Activated CD4-positive, alpha-beta T cell treated with anti-CD3 and anti-CD28 coated beads, Interleukin-2, amount 50 U/mL, for 1 hour (primary cell): Measurements from ENCODE around the gene STX1A.

Experiments
- DNase-seq: peaks from one replicate; pipeline ENCODE4 v3.0.0-alpha.2; 2020

The STX1A gene

DNA sequence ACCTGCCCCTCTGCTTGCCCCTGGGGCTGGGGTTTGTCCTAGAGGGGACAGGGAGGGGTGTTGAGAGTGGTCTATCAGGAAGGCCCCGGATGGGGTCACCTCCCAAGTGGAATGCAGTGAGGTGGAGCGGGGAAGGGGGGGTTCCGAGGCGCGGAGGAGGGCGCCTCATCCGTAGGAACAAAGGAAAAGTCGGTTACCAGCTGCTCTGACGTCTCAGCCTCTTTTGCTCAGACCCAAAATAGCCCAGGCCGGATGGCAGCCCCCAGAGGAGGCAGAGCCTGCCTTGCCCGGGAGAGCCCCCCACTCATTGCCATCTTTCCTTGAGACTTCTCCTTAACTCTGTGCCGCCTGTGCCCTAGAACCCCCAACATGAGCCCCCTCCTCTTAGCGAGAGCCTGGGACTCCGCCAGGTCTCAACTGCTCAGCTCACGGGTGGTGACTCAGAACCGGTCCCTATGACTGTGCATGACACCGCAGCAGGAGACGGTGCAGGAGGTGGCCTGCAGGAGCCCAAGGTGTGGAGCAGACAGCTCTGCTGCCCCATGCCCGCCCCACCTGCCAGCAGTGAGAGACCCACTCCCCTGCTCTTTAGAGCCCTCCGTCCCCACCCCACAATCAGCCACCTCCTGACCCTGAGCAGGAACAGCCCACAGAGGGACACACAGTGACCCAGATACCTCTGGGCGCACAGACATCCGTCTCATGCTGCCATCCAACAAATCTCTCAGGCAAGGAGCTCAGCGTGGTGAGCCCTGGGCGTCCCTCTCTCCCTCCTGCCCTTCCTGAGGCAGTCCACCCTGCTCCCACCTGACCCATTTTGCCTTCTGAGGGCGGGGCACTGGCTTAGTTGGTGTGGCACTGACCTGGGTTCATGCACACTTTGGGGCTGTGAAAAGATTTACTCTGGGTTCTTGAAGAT is 13.1 kb downstream of the STX1A start:
- no peak for DNase-seq

DNA sequence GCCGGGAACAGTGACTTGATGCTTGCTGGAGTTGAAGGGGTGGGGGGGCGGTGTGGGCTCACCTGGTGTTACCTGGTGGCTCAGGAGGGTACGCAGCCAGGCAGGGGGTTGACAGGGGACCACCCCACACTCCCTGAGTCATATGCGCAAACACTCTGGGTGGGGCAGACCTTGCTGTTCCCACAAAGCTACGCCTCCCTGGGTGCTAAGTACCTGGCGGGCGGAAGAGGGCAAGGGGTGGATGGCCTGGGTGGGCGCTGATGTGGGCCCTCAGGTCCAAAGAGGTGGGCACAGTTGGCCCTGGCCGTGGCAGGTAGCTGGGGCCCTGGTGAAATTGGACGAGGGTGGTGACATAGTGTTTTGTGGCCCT is 13.9 kb downstream of the STX1A start:
- no peak for DNase-seq

GRCh38 chr7:73704640-73705550 is 14.6 kb downstream of the STX1A start:
- DNase-seq: no peak

- DNase-seq: peak; percentile 45
Measured at GRCh38 chr7:73703757-73704639, 15.5 kb downstream of the STX1A start.

- DNase-seq: no peak
Measured at GRCh38 chr7:73703225-73703624, 16.2 kb downstream of the STX1A start.

GRCh38 chr7:73702665-73703064 is 16.8 kb downstream of the STX1A start:
- no peak for DNase-seq

DNA sequence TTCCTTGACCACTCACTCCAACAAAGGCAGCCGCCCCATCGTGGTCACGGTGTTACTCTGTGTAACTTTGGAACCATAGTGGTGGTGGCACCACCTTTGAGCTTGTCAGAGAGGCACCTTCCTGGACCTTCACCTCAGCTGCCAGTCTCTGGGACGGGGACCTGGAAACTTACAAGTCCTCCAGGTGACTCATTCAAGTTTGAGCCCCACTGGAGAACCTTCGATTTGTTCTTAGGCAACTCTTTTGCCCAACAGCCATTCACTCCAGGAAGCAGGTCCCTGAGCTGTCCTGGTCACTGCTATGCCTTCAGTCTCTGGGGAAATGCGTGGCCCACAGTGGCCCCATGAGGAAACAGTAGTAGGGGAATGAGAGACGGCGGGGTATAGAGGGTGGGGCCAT is 17.2 kb downstream of the STX1A start:
- no peak for DNase-seq

DNA sequence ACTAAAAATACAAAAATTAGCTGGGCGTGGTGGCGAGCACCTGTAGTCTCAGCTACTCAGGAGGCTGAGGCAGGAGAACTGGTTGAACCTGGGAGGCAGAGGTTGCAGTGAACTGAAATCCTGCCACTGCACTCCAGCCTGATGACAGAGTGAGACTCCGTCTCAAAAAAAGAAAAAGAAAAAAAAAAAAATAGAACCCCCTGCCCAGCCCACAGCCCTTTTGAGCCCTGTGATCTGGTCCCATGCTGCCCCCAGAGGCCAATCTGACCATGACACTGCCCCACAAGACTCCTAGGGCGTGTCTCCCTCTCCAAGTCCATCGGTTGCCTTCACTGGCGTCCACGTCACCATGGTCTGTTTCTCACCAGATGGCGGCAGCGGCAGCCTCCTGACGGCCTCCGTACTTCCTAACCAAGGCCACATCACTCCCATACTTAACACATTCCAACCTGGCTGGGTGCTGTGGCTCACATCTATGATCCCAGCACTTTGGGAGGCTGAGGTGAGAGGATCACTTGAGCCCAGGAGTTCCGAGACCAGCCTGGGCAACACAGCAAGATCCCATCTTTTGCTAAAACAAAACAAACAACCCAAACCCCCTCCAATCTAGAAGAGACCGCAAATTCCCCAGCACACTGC is 18.0 kb downstream of the STX1A start:
- peak; percentile 33 for DNase-seq

DNA sequence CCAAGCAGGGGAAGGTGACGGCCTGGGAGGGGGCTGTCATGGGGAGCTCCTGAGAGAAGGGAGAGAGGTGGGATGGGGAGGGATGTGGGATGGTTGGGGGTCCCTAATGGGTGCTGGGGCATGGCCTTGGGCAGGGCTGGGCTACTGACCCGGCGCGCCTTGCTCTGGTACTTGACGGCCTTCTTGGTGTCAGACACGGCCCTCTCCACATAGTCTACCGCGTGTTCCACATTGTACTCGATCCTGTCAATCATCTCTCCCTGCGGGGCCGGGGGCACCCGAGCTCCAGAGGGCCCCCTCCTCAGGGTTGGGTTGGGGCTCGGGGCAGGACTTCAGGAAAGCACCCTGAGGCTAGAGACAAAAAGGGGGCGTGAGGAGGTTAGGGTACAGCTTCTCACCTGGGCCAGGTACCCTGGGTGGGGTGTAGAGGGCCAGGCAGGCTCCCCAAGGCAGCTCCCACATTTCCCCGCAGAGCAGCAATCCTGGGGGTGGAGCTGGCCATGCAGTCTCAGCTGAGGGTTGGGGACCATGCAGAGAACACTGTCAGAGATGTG is 18.8 kb downstream of the STX1A start:
- DNase-seq: no peak

- no peak for DNase-seq
Measured at GRCh38 chr7:73700069-73700423, 19.4 kb downstream of the STX1A start.

DNA sequence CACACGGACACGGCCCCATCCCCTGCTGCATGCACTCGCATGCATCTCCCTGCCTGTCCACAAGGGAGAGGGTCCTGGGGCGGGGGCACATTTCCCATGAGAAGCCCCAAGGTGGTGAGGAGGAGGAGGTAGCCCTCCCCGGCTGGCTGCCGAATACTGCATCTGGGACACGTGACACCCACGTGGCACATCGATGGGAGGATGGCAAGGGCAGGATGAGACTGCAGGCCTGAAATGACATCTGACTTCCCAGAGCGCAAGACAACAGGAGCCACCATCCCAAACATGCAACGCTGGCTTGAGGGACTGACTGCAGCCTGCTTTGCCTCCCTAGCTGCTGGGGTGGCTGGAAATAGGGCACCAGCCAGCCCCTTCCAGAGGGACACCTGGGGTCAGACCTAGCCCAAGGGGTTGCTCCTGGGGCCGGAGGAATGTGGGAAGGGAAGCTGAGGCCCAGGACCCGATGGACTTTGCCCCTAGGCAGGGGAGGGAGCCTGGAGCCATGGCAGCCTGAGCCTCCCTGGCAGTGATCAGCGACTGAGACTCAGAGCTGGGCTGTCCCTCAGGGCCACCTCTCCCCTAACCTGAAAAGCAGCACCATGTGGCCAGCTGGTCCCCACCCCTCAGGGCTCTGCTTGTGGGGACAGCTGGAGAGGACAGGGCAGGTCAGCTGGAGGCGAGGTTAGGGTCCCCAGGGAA is 19.9 kb downstream of the STX1A start:
- DNase-seq: no peak

- DNase-seq: no peak
Measured at GRCh38 chr7:73698410-73698809, 21.1 kb downstream of the STX1A start.

DNA sequence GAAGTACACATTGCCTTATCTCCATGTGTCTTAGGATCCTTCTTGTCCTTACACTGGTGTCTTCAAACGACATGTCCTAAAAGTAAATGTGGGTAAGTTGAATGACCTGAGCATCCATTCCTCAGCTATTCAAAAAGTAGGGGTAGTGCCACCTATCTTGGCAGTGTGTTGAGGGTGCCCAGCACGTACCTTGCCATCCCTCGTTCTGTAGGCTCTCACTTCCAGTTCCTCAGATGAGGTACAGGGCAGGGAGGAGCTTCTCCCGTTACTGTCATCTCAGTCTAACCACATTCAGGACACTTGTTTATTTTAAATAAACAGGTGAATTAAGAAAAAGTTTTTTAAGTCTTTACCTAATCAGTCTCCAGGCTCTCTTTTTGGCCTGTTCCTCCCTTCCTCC is 23.1 kb downstream of the STX1A start:
- DNase-seq: no peak

DNA sequence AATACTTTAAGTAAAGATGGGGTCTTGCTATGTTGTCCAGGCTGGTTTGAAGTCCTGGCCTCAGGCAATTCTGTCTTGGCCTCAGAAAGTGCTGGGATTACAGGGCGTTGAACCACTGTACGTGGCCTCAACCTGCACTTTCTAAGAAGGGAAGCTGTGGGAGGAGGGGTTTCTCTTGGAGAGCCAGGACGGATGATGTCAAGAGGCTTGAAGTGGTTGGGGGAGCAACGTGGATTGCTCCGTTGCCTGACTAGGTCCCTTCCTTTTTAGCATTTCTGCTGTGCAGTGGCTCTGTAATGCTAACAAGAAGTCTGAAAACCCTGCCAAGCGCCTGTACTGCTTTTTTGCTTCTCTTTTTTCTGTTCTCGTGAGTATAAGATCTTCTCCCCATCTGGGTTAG is 28.8 kb downstream of the STX1A start:
- DNase-seq: no peak

DNA sequence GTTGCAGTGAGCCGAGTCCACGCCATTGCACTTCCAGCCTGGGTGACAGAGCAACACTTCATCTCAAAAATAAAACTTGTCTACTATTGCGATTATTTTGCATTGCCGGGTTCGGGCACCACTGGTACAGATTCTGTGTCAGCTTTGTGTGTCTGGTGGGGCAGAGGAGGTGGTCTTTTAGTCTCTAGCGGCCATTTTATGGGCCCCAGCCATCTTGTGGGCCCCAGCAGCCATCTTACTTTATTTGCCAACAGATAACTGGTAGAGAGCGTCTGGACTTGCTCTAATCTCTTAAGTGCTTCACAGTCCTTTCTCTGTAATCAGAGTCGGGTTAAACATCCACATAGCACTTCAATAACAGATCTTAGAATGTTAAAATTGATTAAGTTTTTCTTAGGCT is 31.2 kb downstream of the STX1A start:
- no peak for DNase-seq

DNA sequence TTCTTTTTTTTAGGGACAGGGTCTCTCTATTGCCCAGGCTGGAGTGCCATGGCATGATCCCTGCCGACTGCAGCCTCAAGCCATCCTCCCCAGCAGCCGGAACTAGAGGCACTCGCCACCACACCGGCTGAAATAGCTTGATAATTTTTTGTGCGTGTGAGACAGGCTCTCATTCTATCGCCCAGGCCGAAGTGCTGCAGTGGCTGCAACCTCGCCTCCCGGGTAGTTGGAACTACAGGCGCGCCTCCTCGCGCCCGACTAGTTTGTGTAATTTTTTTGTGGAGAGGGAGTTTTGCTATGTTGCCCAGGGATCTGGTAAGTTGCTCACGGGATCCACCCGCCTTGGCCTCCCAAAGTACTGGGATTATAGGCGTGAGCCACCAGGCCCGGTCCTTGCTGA is 34.2 kb downstream of the STX1A start:
- no peak for DNase-seq

GRCh38 chr7:73683788-73684693 is 35.4 kb downstream of the STX1A start:
- no peak for DNase-seq

DNA sequence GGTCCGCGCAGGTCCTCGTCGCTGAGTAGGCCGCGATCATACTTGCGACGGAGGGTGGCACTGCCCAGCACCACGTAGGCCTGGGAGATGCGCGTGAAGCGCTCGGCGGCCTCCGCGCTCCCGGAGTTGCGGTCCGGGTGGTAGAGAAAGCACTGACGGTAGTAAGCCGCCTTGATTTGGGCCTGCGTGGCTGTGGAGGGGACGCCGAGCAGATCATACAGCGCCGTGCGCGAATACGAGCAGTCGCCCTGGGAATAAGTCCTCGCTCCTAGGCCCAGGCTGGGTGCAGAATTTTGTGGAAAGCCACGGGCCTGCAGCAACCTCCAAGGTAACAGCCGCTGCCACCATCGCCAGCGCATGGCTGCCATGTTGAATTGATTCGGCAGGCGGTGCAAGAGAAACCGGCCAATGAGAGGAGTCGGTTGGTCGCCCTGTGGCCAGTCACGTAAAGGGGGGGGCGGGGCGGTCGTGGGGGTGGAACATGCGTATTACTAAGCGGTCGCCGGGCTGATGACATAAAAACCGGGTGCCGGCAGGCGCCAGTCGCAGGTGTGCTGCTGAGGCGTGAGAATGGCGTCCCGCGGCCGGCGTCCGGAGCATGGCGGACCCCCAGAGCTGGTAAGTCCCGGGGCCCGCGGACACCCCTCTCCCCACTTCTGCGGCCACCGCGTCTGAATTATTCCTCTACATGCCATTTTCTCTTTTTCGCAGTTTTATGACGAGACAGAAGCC is 36.2 kb downstream of the STX1A start, which contains the start of the genes BUD23 and DNAJC30:
BUD23 (plus strand) TSS at position 542 of the 732 bp plus-strand sequence; CDS start at position 571, 29 bp downstream.
DNAJC30 (minus strand) TSS at position 398 of the 732 bp plus-strand sequence; CDS start at position 368, 30 bp downstream.
- DNase-seq: peak; percentile 99

DNA sequence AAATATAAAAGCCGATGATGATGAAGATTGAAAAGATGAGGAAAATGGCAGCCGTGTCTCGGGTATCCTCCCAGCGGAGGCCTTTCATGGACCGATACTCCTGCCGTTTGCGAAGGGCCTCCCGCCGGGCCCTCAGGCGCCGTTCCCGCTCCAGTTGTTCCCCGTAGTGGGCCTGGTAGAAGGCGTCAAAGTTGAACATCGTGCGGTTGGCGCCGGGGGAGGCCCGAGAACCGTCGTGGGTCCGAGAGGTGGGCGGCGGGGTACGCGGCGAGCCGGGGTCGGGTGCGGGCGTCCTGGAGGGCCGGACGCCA is 36.8 kb downstream of the STX1A start:
- no peak for DNase-seq

DNA sequence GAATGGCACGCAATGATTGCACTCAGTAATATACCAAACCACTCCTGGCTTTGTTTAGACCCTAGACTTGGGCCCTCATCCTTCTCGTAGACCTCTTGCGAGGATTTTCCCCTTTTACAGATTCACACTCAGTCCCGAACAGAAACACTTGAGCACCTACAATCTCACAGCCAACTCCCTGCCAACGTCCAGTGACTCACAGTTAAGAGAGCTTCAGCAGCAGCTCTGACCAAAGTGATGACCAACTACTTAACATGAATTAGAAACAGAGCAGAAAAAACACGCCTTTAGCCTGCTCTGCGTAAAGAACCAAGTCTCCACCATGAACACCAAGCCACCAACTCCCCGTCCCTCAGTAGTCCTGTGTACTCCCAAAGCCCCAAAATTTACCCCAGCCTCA is 38.4 kb downstream of the STX1A start:
- DNase-seq: no peak
